ENCODE measurements around the gene LRRC43. TPM values are rescaled to one million over a fixed set of nuclear protein-coding genes. Genes with fewer than 3 reads are reported as not detected.

Gene LRRC43
- total RNA-seq, 1 experiment from 2014 or later, result 0.46 TPM

- Histone ChIP-seq H3K79me1 (ENCODE audit: insufficient read depth, low read depth, low read length, poor library complexity, severe bottlenecking) (no peaks in the 10 kb centered on the region), H4K91ac (ENCODE audit: insufficient read length, low read depth, low read length) (no peak within 1 kb of the TSS), H2BK5ac (ENCODE audit: insufficient read length, low read length) (no peak within 1 kb of the TSS), H3K56ac (ENCODE audit: insufficient read length, low read depth, low read length) (no peak within 1 kb of the TSS), H3K18ac (ENCODE audit: insufficient read length, low read depth, low read length) (no peak within 1 kb of the TSS), H4K5ac (ENCODE audit: insufficient read length, low read depth, low read length) (no peak within 1 kb of the TSS), H3K23ac (ENCODE audit: insufficient read length, low read depth, low read length) (no peak within 1 kb of the TSS), H3K79me2 (ENCODE audit: insufficient read depth, low read length) (no peaks in the 10 kb centered on the region), H3K9ac (ENCODE audit: extremely low read depth, insufficient read length, low read length) (no peak within 1 kb of the TSS), H3K14ac (ENCODE audit: insufficient read depth, low read length) (no peak within 1 kb of the TSS; the same call in 1 of the 2 replicates), H3K27me3 (ENCODE audit: insufficient read depth, low read length) (peaks cover 4% of the 10 kb centered on the region; the same call in 1 of the 2 replicates), H2BK12ac (ENCODE audit: insufficient read length, low read depth, low read length) (no peak within 1 kb of the TSS), H3K4me1 (ENCODE audit: insufficient read depth, low read length) (no peaks in the 10 kb centered on the region; the same call in 1 of the 2 replicates), H3T11ph (ENCODE audit: low read length) (no peak within 1 kb of the TSS), H3K4me2 (ENCODE audit: insufficient read depth, insufficient read length, low read length) (peak within 1 kb of the TSS; percentile 48), H2AFZ (ENCODE audit: low read length) (no peak within 1 kb of the TSS), H3K9me3 (ENCODE audit: control insufficient read depth, low read depth, low read length) (no peaks in the 10 kb centered on the region), H2BK120ac (ENCODE audit: low read depth, low read length, poor library complexity, severe bottlenecking) (no peak within 1 kb of the TSS), H2BK15ac (ENCODE audit: low read depth, low read length) (no peak within 1 kb of the TSS), H4K8ac (replicated peaks; ENCODE audit: insufficient read length, low read depth, low read length) (no peak within 1 kb of the TSS), H3K4ac (ENCODE audit: low read depth, low read length) (no peak within 1 kb of the TSS), H3K23me2 (ENCODE audit: insufficient read length, low read depth, low read length, poor library complexity, severe bottlenecking) (peaks cover 7% of the 10 kb centered on the region), H2AK5ac (ENCODE audit: insufficient read length, low read length) (no peak within 1 kb of the TSS), H2BK20ac (ENCODE audit: low read depth, low read length, poor library complexity, severe bottlenecking) (no peak within 1 kb of the TSS), H4K20me1 (ENCODE audit: control insufficient read depth, insufficient read depth, insufficient read length) (no peaks in the 10 kb centered on the region), H3K27ac (ENCODE audit: insufficient read length, low read depth, low read length) (no peak within 1 kb of the TSS)
- Mint-ChIP-seq H3K36me3 (ENCODE audit: insufficient read depth in 1 of 3, low read depth in 3 of 3) (peaks cover 12 to 15% (median 13%) of the 10 kb centered on the region in 3 experiments; a peak in 6 of 7 replicates), H3K27ac (no peak within 1 kb of the TSS; a peak in 1 of 7 replicates), H3K4me1 (peaks cover 24 to 27% of the 10 kb centered on the region in 2 experiments), H3K9me3 (no peaks in the 10 kb centered on the region), H3K27me3 (ENCODE audit: low read depth) (peaks cover 54% of the 10 kb centered on the region), H3K4me3 (peak within 1 kb of the TSS; percentile 64 to 83)
- WGBS (ENCODE audit: extremely low coverage, insufficient read length, low lambda C conversion rate), result no CpG with 5 or more reads among the region's 104 CpGs
- DNase-seq, result peak; percentile 84
- TF ChIP-seq CTCF (conservative IDR thresholded peaks at IDR 0.05), result no peak
Measured at GRCh38 chr12:122203301-122204166, 20.6 kb downstream of the LRRC43 start, which contains the start of gene B3GNT4. TSS of gene B3GNT4 (plus strand) at chr12:122203709. CDS start at chr12:122204619, 910 bp downstream.
